Astrocyte (in vitro differentiated cells and primary cell): ENCODE results near the gene CCNI2. TPM values are rescaled to one million over a fixed set of nuclear protein-coding genes. Genes with fewer than 3 reads are reported as not detected.

Experiments used
- DNase-seq: peaks from one replicate; pipeline ENCODE4 v3.0.0-alpha.2; 2010; ENCODE audit warnings: low read depth
- FAIRE-seq: peaks from 2 replicates; lab custom pipeline; 2011; peaks lifted over from hg19 to GRCh38; lab: Jason Lieb, UNC
- H2AFZ ChIP-seq: 2 replicates; pipeline ENCODE4 v1.6.0; 2012; ENCODE audit warnings: low read depth, low read length, inconsistent platforms
- H3K27ac ChIP-seq: 2 replicates; pipeline ENCODE4 v1.5.1; 2011; ENCODE audit warnings: low read depth, low read length, inconsistent platforms
- H3K27me3 ChIP-seq: 2 replicates; pipeline ENCODE4 v1.6.0; 2011; ENCODE audit warnings: low read length, inconsistent platforms; ENCODE audit not compliant: insufficient read depth
- H3K36me3 ChIP-seq: 2 replicates; pipeline ENCODE4 v1.5.1; 2011; ENCODE audit warnings: low read length, inconsistent platforms; ENCODE audit not compliant: insufficient read depth
- H3K4me1 ChIP-seq: 2 replicates; pipeline ENCODE4 v1.5.1; 2011; ENCODE audit warnings: low read length, inconsistent platforms; ENCODE audit not compliant: insufficient read depth
- H3K4me2 ChIP-seq: 2 replicates; pipeline ENCODE4 v1.6.0; 2012; ENCODE audit warnings: low read length, inconsistent platforms
- H3K4me3 ChIP-seq: 2 replicates; pipeline ENCODE4 v1.5.1; 2011; ENCODE audit warnings: low read depth, mild to moderate bottlenecking, low read length, inconsistent platforms; ENCODE audit not compliant: insufficient read depth
- H3K79me2 ChIP-seq: 2 replicates; pipeline ENCODE4 v1.6.0; 2012; ENCODE audit warnings: mild to moderate bottlenecking, low read length, inconsistent platforms; ENCODE audit not compliant: insufficient read depth
- H3K9ac ChIP-seq: 2 replicates; pipeline ENCODE4 v1.6.0; 2012; ENCODE audit warnings: mild to moderate bottlenecking, low read length, inconsistent platforms
- H3K9me3 ChIP-seq: 2 replicates; pipeline ENCODE4 v1.5.1; 2012; ENCODE audit warnings: low read depth, mild to moderate bottlenecking, low read length, inconsistent platforms; ENCODE audit not compliant: insufficient read depth
- H4K20me1 ChIP-seq: 2 replicates; pipeline ENCODE4 v1.6.0; 2012; ENCODE audit warnings: low read length, inconsistent platforms; ENCODE audit not compliant: insufficient read depth
- H3K27ac Mint-ChIP-seq: one replicate; pipeline ENCODE4 v1.8.0; 2021; ENCODE audit warnings: mild to moderate bottlenecking, mixed read lengths; ENCODE audit not compliant: unreplicated experiment
- H3K27me3 Mint-ChIP-seq: one replicate; pipeline ENCODE4 v1.8.0; 2021; ENCODE audit warnings: low read depth, mixed read lengths; ENCODE audit not compliant: unreplicated experiment
- H3K36me3 Mint-ChIP-seq: one replicate; pipeline ENCODE4 v1.8.0; 2021; ENCODE audit warnings: low read depth, mixed read lengths; ENCODE audit not compliant: unreplicated experiment
- H3K4me1 Mint-ChIP-seq: one replicate; pipeline ENCODE4 v1.8.0; 2021; ENCODE audit warnings: low read depth, mixed read lengths; ENCODE audit not compliant: unreplicated experiment
- H3K4me3 Mint-ChIP-seq: one replicate; pipeline ENCODE4 v1.8.0; 2021; ENCODE audit warnings: mild to moderate bottlenecking, moderate library complexity, mixed read lengths; ENCODE audit not compliant: unreplicated experiment
- H3K9me3 Mint-ChIP-seq: one replicate; pipeline ENCODE4 v1.8.0; 2021; ENCODE audit warnings: mild to moderate bottlenecking, mixed read lengths; ENCODE audit not compliant: unreplicated experiment
- CTCF ChIP-seq: IDR thresholded peaks from 2 replicates; pipeline ENCODE4 v1.5.1; 2011; ENCODE audit warnings: low read depth, mild to moderate bottlenecking, inconsistent platforms, low read length, moderate library complexity; ENCODE audit not compliant: insufficient read depth
- EZH2 ChIP-seq: IDR thresholded peaks from 2 replicates; pipeline ENCODE4 v1.6.1; 2012; ENCODE audit warnings: mild to moderate bottlenecking, low read length, inconsistent platforms; ENCODE audit not compliant: insufficient read depth
- total RNA-seq: library from RNA; stranded (reverse); gene quantifications from 2 replicates; pipeline ENCODE4 v1.2.1, GENCODE V29; 2021

Gene CCNI2
- total RNA-seq, 1 donor from 2014 or later: 0.16 TPM

GRCh38 chr5:132777209-132778069, 30.2 kb downstream of the CCNI2 start, which contains the start of gene SEPTIN8:
Gene SEPTIN8, minus strand, starts transcription at chr5:132777239. Its CDS starts 102 bp downstream, at chr5:132777137.
- Histone ChIP-seq H2AFZ (peak within 1 kb of the TSS; percentile 94), H3K4me1 (peaks cover 11% of the 10 kb centered on the region), H3K36me3 (no peaks in the 10 kb centered on the region), H3K4me2 (peak within 1 kb of the TSS; percentile 94), H3K79me2 (peaks cover 51% of the 10 kb centered on the region), H3K9ac (peak within 1 kb of the TSS; percentile 79), H3K27ac (peak within 1 kb of the TSS; percentile 30), H3K27me3 (no peaks in the 10 kb centered on the region), H3K9me3 (no peaks in the 10 kb centered on the region), H4K20me1 (peaks cover 33% of the 10 kb centered on the region), H3K4me3 (peak within 1 kb of the TSS; percentile 77)
- Mint-ChIP-seq H3K4me3 (peak within 1 kb of the TSS; percentile 92), H3K27me3 (no peaks in the 10 kb centered on the region), H3K9me3 (no peaks in the 10 kb centered on the region), H3K4me1 (peaks cover 44% of the 10 kb centered on the region), H3K36me3 (peaks cover 3% of the 10 kb centered on the region), H3K27ac (peak within 1 kb of the TSS; percentile 71)
- DNase-seq (no peak), FAIRE-seq (no peak)
- TF ChIP-seq CTCF: no peak
- TF ChIP-seq EZH2: peak; percentile 31

GRCh38 chr5:132778129-132778528, 30.9 kb downstream of the CCNI2 start:
- Histone ChIP-seq H4K20me1 (peaks cover 29% of the 10 kb centered on the region), H3K9me3 (no peaks in the 10 kb centered on the region), H3K4me1 (peaks cover 11% of the 10 kb centered on the region), H3K27me3 (no peaks in the 10 kb centered on the region), H3K9ac (no peak overlapping the region), H3K79me2 (peaks cover 44% of the 10 kb centered on the region), H3K36me3 (no peaks in the 10 kb centered on the region), H2AFZ (peak overlapping the region; percentile 94), H3K4me2 (peak overlapping the region; percentile 94), H3K27ac (no peak overlapping the region), H3K4me3 (peak overlapping the region; percentile 77)
- Mint-ChIP-seq H3K36me3 (peaks cover 3% of the 10 kb centered on the region), H3K27me3 (no peaks in the 10 kb centered on the region), H3K9me3 (no peaks in the 10 kb centered on the region), H3K4me1 (peaks cover 42% of the 10 kb centered on the region), H3K27ac (peak overlapping the region; percentile 71), H3K4me3 (peak overlapping the region; percentile 82)
- FAIRE-seq (no peak), DNase-seq (no peak)
- no peak for TF ChIP-seq EZH2
- no peak for TF ChIP-seq CTCF

GRCh38 chr5:132778856-132779255, 31.6 kb downstream of the CCNI2 start:
- no peak overlapping the region for H3K9ac ChIP-seq
- H3K4me3 ChIP-seq: no peak overlapping the region
- Mint-ChIP-seq H3K9me3 (no peaks in the 10 kb centered on the region), H3K4me3 (no peak overlapping the region), H3K27ac (no peak overlapping the region), H3K27me3 (no peaks in the 10 kb centered on the region), H3K36me3 (peaks cover 3% of the 10 kb centered on the region), H3K4me1 (peaks cover 38% of the 10 kb centered on the region)
- no peaks in the 10 kb centered on the region for H3K27me3 ChIP-seq
- DNase-seq (no peak), FAIRE-seq (no peak)
- no peak overlapping the region for H2AFZ ChIP-seq
- H3K9me3 ChIP-seq: no peaks in the 10 kb centered on the region
- TF ChIP-seq CTCF: no peak
- no peak for TF ChIP-seq EZH2
- no peak overlapping the region for H3K4me2 ChIP-seq
- no peaks in the 10 kb centered on the region for H3K36me3 ChIP-seq
- no peak overlapping the region for H3K27ac ChIP-seq
- peaks cover 22% of the 10 kb centered on the region for H4K20me1 ChIP-seq
- peaks cover 11% of the 10 kb centered on the region for H3K4me1 ChIP-seq
- H3K79me2 ChIP-seq: peaks cover 37% of the 10 kb centered on the region
